Neural progenitor cell (in vitro differentiated cells): ENCODE measurements around the gene SLC7A10. TPM values are rescaled to one million over a fixed set of nuclear protein-coding genes. Genes with fewer than 3 reads are reported as not detected.

Experiments used
- DNase-seq: peaks from one replicate; pipeline ENCODE4 v3.0.0-alpha.2; 2016; ENCODE audit warnings: low spot score
- H2AFZ ChIP-seq: fragments of 200-600 bp; sonication (generic); replicated peaks from 2 replicates; pipeline ENCODE4 v1.6.1; 2016; ENCODE audit warnings: antibody characterized with exemption
- H3F3A ChIP-seq: fragments of 200-600 bp; sonication (generic); 2 replicates; pipeline ENCODE4 v1.6.1; 2016; ENCODE audit warnings: antibody characterized with exemption, low read depth
- H3K27ac ChIP-seq: fragments of 200-600 bp; sonication (generic); 2 replicates; pipeline ENCODE4 v1.5.1; 2016; ENCODE audit warnings: mild to moderate bottlenecking
- H3K27me3 ChIP-seq: fragments of 200-600 bp; sonication (generic); 2 replicates; pipeline ENCODE4 v1.6.1; 2016; ENCODE audit warnings: mild to moderate bottlenecking, moderate library complexity
- H3K36me3 ChIP-seq: fragments of 200-600 bp; sonication (generic); 2 replicates; pipeline ENCODE4 v1.5.1; 2016
- H3K4me1 ChIP-seq: fragments of 200-600 bp; sonication (generic); 2 replicates; pipeline ENCODE4 v1.6.1; 2016; ENCODE audit warnings: mixed run types
- H3K4me2 ChIP-seq: fragments of 200-600 bp; sonication (generic); 2 replicates; pipeline ENCODE4 v1.6.1; 2016
- H3K4me3 ChIP-seq: fragments of 200-600 bp; sonication (generic); 2 replicates; pipeline ENCODE4 v1.5.1; 2016
- H3K79me2 ChIP-seq: fragments of 200-600 bp; sonication (generic); 2 replicates; pipeline ENCODE4 v1.6.1; 2016; ENCODE audit warnings: low read depth
- H3K9ac ChIP-seq: fragments of 200-600 bp; sonication (generic); 2 replicates; pipeline ENCODE4 v1.6.1; 2016
- H3K9me3 ChIP-seq: fragments of 200-600 bp; sonication (generic); 2 replicates; pipeline ENCODE4 v1.5.1; 2016; ENCODE audit warnings: low read depth
- H4K20me1 ChIP-seq: fragments of 200-600 bp; sonication (generic); 2 replicates; pipeline ENCODE4 v1.6.1; 2016; ENCODE audit warnings: low read depth
- H3K27ac Mint-ChIP-seq: 3 replicates; pipeline ENCODE4 v1.8.0; 2021; ENCODE audit warnings: mixed read lengths
- H3K27me3 Mint-ChIP-seq: 2 replicates; pipeline ENCODE4 v1.8.0; 2022; ENCODE audit warnings: low read depth, mild to moderate bottlenecking, inconsistent platforms, moderate library complexity, mixed read lengths; ENCODE audit not compliant: insufficient read depth
- H3K36me3 Mint-ChIP-seq: 3 replicates; pipeline ENCODE4 v1.8.0; 2021; ENCODE audit warnings: mixed read lengths
- H3K4me1 Mint-ChIP-seq: 3 replicates; pipeline ENCODE4 v1.8.0; 2021; ENCODE audit warnings: mixed read lengths
- H3K4me3 Mint-ChIP-seq: 3 replicates; pipeline ENCODE4 v1.8.0; 2021; ENCODE audit warnings: mild to moderate bottlenecking, moderate library complexity, mixed read lengths
- H3K9me3 Mint-ChIP-seq: 3 replicates; pipeline ENCODE4 v1.8.0; 2020; ENCODE audit warnings: mixed read lengths
- EZH2 ChIP-seq: fragments of 200-600 bp; sonication (generic); IDR thresholded peaks from 2 replicates; pipeline ENCODE4 v1.6.1; 2017; ENCODE audit warnings: antibody characterized with exemption, mild to moderate bottlenecking, moderate library complexity
- EZH2phosphoT487 ChIP-seq: fragments of 200-600 bp; sonication (generic); IDR thresholded peaks from 2 replicates; pipeline ENCODE4 v1.6.1; 2017; ENCODE audit warnings: antibody characterized with exemption
- total RNA-seq: library from RNA; depleted of rRNA; stranded (reverse); fragments of >200 nt; gene quantifications from 2 replicates; pipeline ENCODE4 v1.2.3, GENCODE V29; 2015; ENCODE audit warnings: low replicate concordance
- TF ChIP-seq, protein P1 (sequence below): fragments of 200-600 bp; sonication (generic); IDR thresholded peaks from 2 replicates; pipeline ENCODE4 v1.5.1; 2017; ENCODE audit warnings: antibody characterized with exemption, mild to moderate bottlenecking

SLC7A10 gene
- 0.79 and 0.81 TPM in 2 replicates for total RNA-seq

GRCh38 chr19:33225458-33225926, at the start of gene SLC7A10:
Gene SLC7A10 (minus strand): TSS chr19:33225850. CDS start chr19:33225703, 147 bp downstream.
- peak within 1 kb of the TSS; percentile 72 for H3K27ac Mint-ChIP-seq
- peaks cover 12% of the 10 kb centered on the region for H3K9me3 ChIP-seq
- peak within 1 kb of the TSS; percentile 59 for H3K4me2 ChIP-seq
- H3K27ac ChIP-seq: no peak within 1 kb of the TSS
- TF ChIP-seq EZH2: peak; percentile 66
- TF ChIP-seq EZH2phosphoT487: peak; percentile 74
- TF ChIP-seq, protein P1, sequence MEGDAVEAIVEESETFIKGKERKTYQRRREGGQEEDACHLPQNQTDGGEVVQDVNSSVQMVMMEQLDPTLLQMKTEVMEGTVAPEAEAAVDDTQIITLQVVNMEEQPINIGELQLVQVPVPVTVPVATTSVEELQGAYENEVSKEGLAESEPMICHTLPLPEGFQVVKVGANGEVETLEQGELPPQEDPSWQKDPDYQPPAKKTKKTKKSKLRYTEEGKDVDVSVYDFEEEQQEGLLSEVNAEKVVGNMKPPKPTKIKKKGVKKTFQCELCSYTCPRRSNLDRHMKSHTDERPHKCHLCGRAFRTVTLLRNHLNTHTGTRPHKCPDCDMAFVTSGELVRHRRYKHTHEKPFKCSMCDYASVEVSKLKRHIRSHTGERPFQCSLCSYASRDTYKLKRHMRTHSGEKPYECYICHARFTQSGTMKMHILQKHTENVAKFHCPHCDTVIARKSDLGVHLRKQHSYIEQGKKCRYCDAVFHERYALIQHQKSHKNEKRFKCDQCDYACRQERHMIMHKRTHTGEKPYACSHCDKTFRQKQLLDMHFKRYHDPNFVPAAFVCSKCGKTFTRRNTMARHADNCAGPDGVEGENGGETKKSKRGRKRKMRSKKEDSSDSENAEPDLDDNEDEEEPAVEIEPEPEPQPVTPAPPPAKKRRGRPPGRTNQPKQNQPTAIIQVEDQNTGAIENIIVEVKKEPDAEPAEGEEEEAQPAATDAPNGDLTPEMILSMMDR: no peak
- peak within 1 kb of the TSS; percentile 83 for H2AFZ ChIP-seq
- H4K20me1 ChIP-seq: no peaks in the 10 kb centered on the region
- H3K36me3 Mint-ChIP-seq: peaks cover 2% of the 10 kb centered on the region
- H3K4me1 Mint-ChIP-seq: peaks cover 10% of the 10 kb centered on the region
- peaks cover 17% of the 10 kb centered on the region for H3F3A ChIP-seq
- peak within 1 kb of the TSS; percentile 79 for H3K4me3 Mint-ChIP-seq
- peak; percentile 71 for DNase-seq
- peaks cover 27% of the 10 kb centered on the region for H3K9me3 Mint-ChIP-seq
- peaks cover 53% of the 10 kb centered on the region for H3K27me3 Mint-ChIP-seq
- no peaks in the 10 kb centered on the region for H3K36me3 ChIP-seq
- H3K27me3 ChIP-seq: peaks cover 73% of the 10 kb centered on the region
- peaks cover 3% of the 10 kb centered on the region for H3K4me1 ChIP-seq
- H3K9ac ChIP-seq: no peak within 1 kb of the TSS
- no peaks in the 10 kb centered on the region for H3K79me2 ChIP-seq
- peak within 1 kb of the TSS; percentile 45 for H3K4me3 ChIP-seq

GRCh38 chr19:33274663-33275558, 49.3 kb upstream of the SLC7A10 start:
- Mint-ChIP-seq H3K27ac (peak overlapping the region; percentile 83), H3K4me1 (peaks cover 26% of the 10 kb centered on the region), H3K36me3 (no peaks in the 10 kb centered on the region), H3K27me3 (peaks cover 7% of the 10 kb centered on the region), H3K4me3 (no peak overlapping the region), H3K9me3 (no peaks in the 10 kb centered on the region)
- TF ChIP-seq EZH2 (no peak), EZH2phosphoT487 (no peak)
- TF ChIP-seq, protein P1: no peak
- H3K36me3 ChIP-seq: no peaks in the 10 kb centered on the region
- no peaks in the 10 kb centered on the region for H3K27me3 ChIP-seq
- peaks cover 48% of the 10 kb centered on the region for H3K4me1 ChIP-seq
- no peak overlapping the region for H2AFZ ChIP-seq
- no peak overlapping the region for H3K4me3 ChIP-seq
- no peak overlapping the region for H3K9ac ChIP-seq
- no peaks in the 10 kb centered on the region for H3K79me2 ChIP-seq
- H3K4me2 ChIP-seq: peak overlapping the region; percentile 56
- no peaks in the 10 kb centered on the region for H4K20me1 ChIP-seq
- H3F3A ChIP-seq: peaks cover 12% of the 10 kb centered on the region
- H3K27ac ChIP-seq: no peak overlapping the region
- no peaks in the 10 kb centered on the region for H3K9me3 ChIP-seq
- peak; percentile 84 for DNase-seq

- H3K36me3 ChIP-seq: no peaks in the 10 kb centered on the region
- peaks cover 12% of the 10 kb centered on the region for H3F3A ChIP-seq
- no peaks in the 10 kb centered on the region for H3K27me3 ChIP-seq
- H3K4me3 ChIP-seq: no peak overlapping the region
- no peaks in the 10 kb centered on the region for H3K36me3 Mint-ChIP-seq
- peaks cover 7% of the 10 kb centered on the region for H3K27me3 Mint-ChIP-seq
- no peak for DNase-seq
- TF ChIP-seq EZH2phosphoT487: no peak
- no peak for TF ChIP-seq EZH2
- TF ChIP-seq, protein P1: no peak
- H3K4me1 Mint-ChIP-seq: peaks cover 26% of the 10 kb centered on the region
- H3K4me1 ChIP-seq: peaks cover 44% of the 10 kb centered on the region
- no peaks in the 10 kb centered on the region for H3K9me3 Mint-ChIP-seq
- H3K27ac ChIP-seq: no peak overlapping the region
- H3K9me3 ChIP-seq: no peaks in the 10 kb centered on the region
- no peak overlapping the region for H2AFZ ChIP-seq
- H3K9ac ChIP-seq: no peak overlapping the region
- H3K79me2 ChIP-seq: no peaks in the 10 kb centered on the region
- H3K27ac Mint-ChIP-seq: peak overlapping the region; percentile 83
- peak overlapping the region; percentile 56 for H3K4me2 ChIP-seq
- H3K4me3 Mint-ChIP-seq: peak overlapping the region; percentile 27
- H4K20me1 ChIP-seq: no peaks in the 10 kb centered on the region
Measured at GRCh38 chr19:33273881-33274662, 48.4 kb upstream of the SLC7A10 start.
